Spleen (tissue), 11 donors: ENCODE measurements around the gene LDHAL6B. TPM values are rescaled to one million over a fixed set of nuclear protein-coding genes. Genes with fewer than 3 reads are reported as not detected.

Experiments
- DNase-seq: peaks from one replicate; pipeline ENCODE4 v3.0.0-alpha.2; 2020
- H3K27ac ChIP-seq, 8 donors: fragments of 200-600 bp; sonication (generic) in 7 of 8; 1 replicate in 4 of 8; 2 replicates in 4 of 8; pipeline versions ENCODE4 v1.5.0 to v1.8.0; 2016 to 2021; ENCODE audit warnings: inconsistent platforms in 4 of 8, mild to moderate bottlenecking in 4 of 8, moderate library complexity in 1 of 8
- H3K27me3 ChIP-seq, 7 donors: fragments of 200-600 bp; sonication (generic) in 6 of 7; replicated peaks in 1 of 7; 1 replicate in 4 of 7; 2 replicates in 3 of 7; pipeline versions ENCODE4 v1.5.0 to v1.8.0; 2016 to 2021; ENCODE audit warnings: inconsistent platforms in 3 of 7, mild to moderate bottlenecking in 1 of 7
- H3K36me3 ChIP-seq, 6 donors: fragments of 200-600 bp; sonication (generic) in 5 of 6; 1 replicate in 4 of 6; 2 replicates in 2 of 6; pipeline versions ENCODE4 v1.5.0 to v1.8.0; 2016 to 2021; ENCODE audit warnings: inconsistent platforms in 2 of 6
- H3K4me1 ChIP-seq, 6 donors: fragments of 200-600 bp; sonication (generic) in 5 of 6; 1 replicate in 3 of 6; 2 replicates in 3 of 6; pipeline versions ENCODE4 v1.5.0 to v1.8.0; 2016 to 2021; ENCODE audit warnings: inconsistent platforms in 3 of 6
- H3K4me3 ChIP-seq, 8 donors: fragments of 200-600 bp; sonication (generic) in 7 of 8; 1 replicate in 4 of 8; 2 replicates in 4 of 8; pipeline versions ENCODE4 v1.5.0 to v1.8.0; 2016 to 2021; ENCODE audit warnings: inconsistent platforms in 4 of 8, mild to moderate bottlenecking in 4 of 8, moderate library complexity in 2 of 8
- H3K9me3 ChIP-seq, 8 donors: fragments of 200-600 bp; sonication (generic) in 7 of 8; 1 replicate in 4 of 8; 2 replicates in 4 of 8; pipeline versions ENCODE4 v1.5.0 to v1.8.0; 2016 to 2021; ENCODE audit warnings: inconsistent platforms in 4 of 8
- CTCF ChIP-seq, 11 experiments: fragments of 200-600 bp in 7 of 11; fragments of 450-650 bp in 4 of 11; sonication (generic) in 4 of 11; IDR thresholded peaks in 8 of 11; conservative IDR thresholded peaks in 3 of 11; 1 replicate in 7 of 11; 2 replicates in 4 of 11; pipeline versions ENCODE4 v1.4.0 to v1.8.0; 2016 to 2021; ENCODE audit warnings: antibody characterized with exemption in 11 of 11, inconsistent platforms in 4 of 11, mild to moderate bottlenecking in 1 of 11
- POLR2A ChIP-seq, 3 donors: fragments of 450-650 bp; IDR thresholded peaks; one replicate each; pipeline ENCODE4 v1.5.1; 2017; ENCODE audit warnings: antibody characterized with exemption in 3 of 3, mild to moderate bottlenecking in 1 of 3
- POLR2AphosphoS5 ChIP-seq, 3 donors: sonication (generic); formaldehyde crosslinking; IDR thresholded peaks; one replicate each; pipeline ENCODE4 v1.5.1; 2017; ENCODE audit warnings: antibody characterized with exemption in 3 of 3
- WGBS, 5 donors: extraction: QIAGEN DNeasy Blood & Tissue Kit in 3 of 5; methylation state at CpG; one replicate each; pipeline versions ENCODE4 v1.1.5 to v1.1.7; 2013 to 2018; 5-methylcytosine and 5-hydroxymethylcytosine counted together
- intact Hi-C: fragments of 100-400 bp; cut with DNase I; formaldehyde crosslinking; loops from one replicate; pipeline ENCODE4 v1.15.0; 2023; ENCODE audit warnings: low total_unique reads
- polyA plus RNA-seq, 3 donors: library from polyadenylated mRNA; stranded (reverse); fragments of 200-250 nt; gene quantifications; one replicate each; pipeline ENCODE4 v1.2.1, GENCODE V29; 2013
- total RNA-seq, 7 donors: library from RNA; depleted of rRNA in 3 of 7; stranded (reverse); fragments of >200 nt in 3 of 7; fragmentation: NEBNext Ultra II Directional in 4 of 7; extraction: Animal tissue kit (Norgen Biotek cat#: 25700) in 4 of 7; gene quantifications; one replicate each; pipeline versions ENCODE4 v1.1.0 to v1.2.1, GENCODE V29; 2016 to 2021
- donor health status: healthy with polysubstance abuse.
- donor health status: DM: no; HTN: no; CAD: no; lungs with moderate emphysema.
- donor health status: DM: no; HTN: no; CAD: no.
- donor health status: Bipolar disorder and iron deficiency.
- donor health status: healthy.
- donor health status: DM: no; HTN: no; CAD: no.
- donor health status: DM: yes; HTN: yes; CAD: no.

The LDHAL6B gene
- total and polyA plus RNA-seq, 10 donors, result 0.06 TPM; not detected in 9

DNA sequence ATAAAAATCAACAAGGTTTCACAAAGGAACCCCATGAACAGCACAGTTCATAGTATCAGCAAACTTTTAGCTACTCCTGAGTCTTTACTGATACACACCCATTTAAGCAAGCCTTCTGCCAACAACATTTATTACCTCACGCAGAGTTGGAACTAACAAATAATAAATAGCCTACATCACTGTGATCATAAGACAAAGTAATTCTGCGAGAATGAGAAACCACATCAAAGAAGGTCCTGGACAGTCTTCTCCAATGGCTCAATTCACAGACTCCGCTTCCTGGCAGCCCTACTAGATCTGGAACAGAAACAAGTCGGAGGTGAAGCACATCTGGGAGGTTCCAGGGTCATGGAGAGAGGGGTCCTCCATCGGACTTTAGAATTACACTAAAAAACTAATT lies 37.0 kb downstream of the LDHAL6B start:
- Histone ChIP-seq H3K36me3 (peaks cover 0 to 4% (median 0%) of the 10 kb centered on the region in 6 donors), H3K27ac (no peak overlapping the region), H3K27me3 (no peaks in the 10 kb centered on the region), H3K4me3 (no peak overlapping the region), H3K9me3 (no peaks in the 10 kb centered on the region), H3K4me1 (peaks cover 0 to 13% (median 8%) of the 10 kb centered on the region in 6 donors)
- 84 to 92% (median 89%) methylated on average over 5 of the region's 5 CpGs for WGBS, 5 donors
- no peak for TF ChIP-seq POLR2A (IDR thresholded peaks at IDR 0.05)
- intact Hi-C loops, result loop anchor here (10.0 kb wide), 1 partner anchor 251 kb away; no protein-coding TSS in a partner anchor
- no peak for DNase-seq

GRCh38 chr15:59244337-59244736 lies 37.7 kb downstream of the LDHAL6B start:
- Histone ChIP-seq H3K4me3 (no peak overlapping the region), H3K9me3 (no peaks in the 10 kb centered on the region), H3K27me3 (no peaks in the 10 kb centered on the region), H3K36me3 (peaks cover 0 to 4% (median 0%) of the 10 kb centered on the region in 6 donors), H3K27ac (no peak overlapping the region), H3K4me1 (peaks cover 0 to 17% (median 8%) of the 10 kb centered on the region in 6 donors)
- intact Hi-C loops, result loop anchor here (10.0 kb wide), 1 partner anchor 250 kb away; no protein-coding TSS in a partner anchor
- DNase-seq, result no peak
- TF ChIP-seq POLR2A (IDR thresholded peaks at IDR 0.05) (no peak), CTCF (IDR thresholded peaks at IDR 0.05 in 8 of 11, conservative IDR thresholded peaks at IDR 0.05 in 3 of 11) (no peak), POLR2AphosphoS5 (IDR thresholded peaks at IDR 0.05) (no peak)
- WGBS, 5 donors, result 75 to 82% (median 81%) methylated on average over 3 of the region's 3 CpGs

GRCh38 chr15:59245559-59245958 lies 38.9 kb downstream of the LDHAL6B start:
- H3K9me3 ChIP-seq, result no peaks in the 10 kb centered on the region
- intact Hi-C loops, result loop anchor here (10.0 kb wide), 1 partner anchor 249 kb away; no protein-coding TSS in a partner anchor
- H3K27me3 ChIP-seq, result no peaks in the 10 kb centered on the region
- no peak overlapping the region for H3K4me3 ChIP-seq
- WGBS, 5 donors, result 82 to 90% (median 90%) methylated on average over 2 of the region's 2 CpGs
- H3K36me3 ChIP-seq, result peaks cover 0 to 4% (median 0%) of the 10 kb centered on the region in 6 donors
- no peak for DNase-seq
- no peak for TF ChIP-seq CTCF (IDR thresholded peaks at IDR 0.05 in 8 of 11, conservative IDR thresholded peaks at IDR 0.05 in 3 of 11)
- no peak for TF ChIP-seq POLR2AphosphoS5 (IDR thresholded peaks at IDR 0.05)
- no peak for TF ChIP-seq POLR2A (IDR thresholded peaks at IDR 0.05)
- H3K4me1 ChIP-seq, result peaks cover 0 to 30% (median 17%) of the 10 kb centered on the region in 6 donors
- no peak overlapping the region for H3K27ac ChIP-seq

DNA sequence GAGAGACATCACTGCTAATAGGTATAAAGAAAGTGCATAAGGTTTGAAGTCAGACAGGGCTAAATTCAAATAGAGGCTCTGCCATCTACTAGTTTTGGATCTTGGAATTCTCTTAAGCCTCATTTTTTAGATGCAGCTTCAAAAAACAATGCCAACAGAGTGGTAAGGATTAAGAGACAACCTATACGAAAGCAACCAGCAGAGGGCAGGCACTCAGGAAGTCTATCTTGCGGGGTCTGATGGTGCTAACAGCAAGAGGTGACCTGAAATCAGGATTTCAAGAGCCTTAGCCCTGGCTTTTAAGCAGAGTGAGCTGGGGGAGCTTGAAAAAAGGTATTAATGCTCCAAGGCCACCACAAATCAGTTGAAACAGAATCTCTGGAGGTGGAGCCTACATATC lies 40.7 kb downstream of the LDHAL6B start:
- intact Hi-C loops, result loop anchor here (10.0 kb wide), 1 partner anchor 247 kb away; no protein-coding TSS in a partner anchor

More for the DNA sequence above, 40.7 kb downstream of the LDHAL6B start:
- TF ChIP-seq CTCF (IDR thresholded peaks at IDR 0.05 in 8 of 11, conservative IDR thresholded peaks at IDR 0.05 in 3 of 11) (peak in 10 of 11 experiments; percentile 32 to 72 (median 60)), POLR2A (IDR thresholded peaks at IDR 0.05) (no peak)
- Histone ChIP-seq H3K27ac (no peak overlapping the region), H3K4me3 (no peak overlapping the region), H3K27me3 (no peaks in the 10 kb centered on the region), H3K4me1 (peaks cover 0 to 47% (median 29%) of the 10 kb centered on the region in 6 donors), H3K9me3 (no peaks in the 10 kb centered on the region), H3K36me3 (peaks cover 0 to 2% (median 0%) of the 10 kb centered on the region in 6 donors)
- no peak for DNase-seq
- WGBS, 5 donors, result 2 to 22% (median 7%) methylated on average over 2 of the region's 2 CpGs
